Left kidney (tissue), 8 donors: ENCODE data around the gene ATF7IP2. TPM values are rescaled to one million over a fixed set of nuclear protein-coding genes. Genes with fewer than 3 reads are reported as not detected.
"Not testable (repeated sequence)": the region's sequence is repeated elsewhere in the genome, so short reads cannot be mapped to it uniquely, and the experiment has no call there.

Experiments
- DNase-seq: peaks from one replicate; pipeline ENCODE4 v3.0.0-alpha.2; 2013
- long read RNA-seq, 8 donors: transcript quantifications; one replicate each; lab custom pipeline, GENCODE V29; 2026
- polyA plus RNA-seq: library from polyadenylated mRNA; unstranded; fragments of 120-200 nt; gene quantifications from one replicate; pipeline ENCODE4 v1.2.1, GENCODE V29; 2013; ENCODE audit not compliant: insufficient read length

ATF7IP2 gene, protein sequence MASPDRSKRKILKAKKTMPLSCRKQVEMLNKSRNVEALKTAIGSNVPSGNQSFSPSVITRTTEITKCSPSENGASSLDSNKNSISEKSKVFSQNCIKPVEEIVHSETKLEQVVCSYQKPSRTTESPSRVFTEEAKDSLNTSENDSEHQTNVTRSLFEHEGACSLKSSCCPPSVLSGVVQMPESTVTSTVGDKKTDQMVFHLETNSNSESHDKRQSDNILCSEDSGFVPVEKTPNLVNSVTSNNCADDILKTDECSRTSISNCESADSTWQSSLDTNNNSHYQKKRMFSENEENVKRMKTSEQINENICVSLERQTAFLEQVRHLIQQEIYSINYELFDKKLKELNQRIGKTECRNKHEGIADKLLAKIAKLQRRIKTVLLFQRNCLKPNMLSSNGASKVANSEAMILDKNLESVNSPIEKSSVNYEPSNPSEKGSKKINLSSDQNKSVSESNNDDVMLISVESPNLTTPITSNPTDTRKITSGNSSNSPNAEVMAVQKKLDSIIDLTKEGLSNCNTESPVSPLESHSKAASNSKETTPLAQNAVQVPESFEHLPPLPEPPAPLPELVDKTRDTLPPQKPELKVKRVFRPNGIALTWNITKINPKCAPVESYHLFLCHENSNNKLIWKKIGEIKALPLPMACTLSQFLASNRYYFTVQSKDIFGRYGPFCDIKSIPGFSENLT
- 28.2 TPM for polyA plus RNA-seq
- long read RNA-seq, donor 1, transcript ATF7IP2-214 (3 exons, 576 nt) = major isoform, 9 of 11 reads
- long read RNA-seq, donor 1, partial matches to known transcripts = 0 of 11 reads
- long read RNA-seq, donor 1, other reads (novel, unspliced or antisense) = 0 of 11 reads
- long read RNA-seq, donor 2, transcript ATF7IP2-209 (1 exons, 1,681 nt) = major isoform, 5 of 9 reads
- long read RNA-seq, donor 2, partial matches to known transcripts = 0 of 9 reads
- long read RNA-seq, donor 2, other reads (novel, unspliced or antisense) = 0 of 9 reads
- long read RNA-seq, donor 3, transcript ATF7IP2-214 (3 exons, 576 nt) = major isoform, 6 of 6 reads
- long read RNA-seq, donor 3, partial matches to known transcripts = 0 of 6 reads
- long read RNA-seq, donor 3, other reads (novel, unspliced or antisense) = 0 of 6 reads
- long read RNA-seq, donor 4, transcript ATF7IP2-214 (3 exons, 576 nt) = major isoform, 6 of 10 reads
- long read RNA-seq, donor 4, partial matches to known transcripts = 0 of 10 reads
- long read RNA-seq, donor 4, other reads (novel, unspliced or antisense) = 0 of 10 reads
- long read RNA-seq, donor 5, transcript ATF7IP2-214 (3 exons, 576 nt) = major isoform, 16 of 25 reads
- long read RNA-seq, donor 5, partial matches to known transcripts = 0 of 25 reads
- long read RNA-seq, donor 5, other reads (novel, unspliced or antisense) = 0 of 25 reads
- long read RNA-seq, donor 6, transcript ATF7IP2-214 (3 exons, 576 nt) = major isoform, 13 of 15 reads
- long read RNA-seq, donor 6, partial matches to known transcripts = 0 of 15 reads
- long read RNA-seq, donor 6, other reads (novel, unspliced or antisense) = 0 of 15 reads
- long read RNA-seq, donor 7, transcript ATF7IP2-214 (3 exons, 576 nt) = major isoform, 15 of 20 reads
- long read RNA-seq, donor 7, partial matches to known transcripts = 0 of 20 reads
- long read RNA-seq, donor 7, other reads (novel, unspliced or antisense) = 0 of 20 reads
- long read RNA-seq, donor 8, partial matches to known transcripts = 0 of 1 reads
- long read RNA-seq, donor 8, other reads (novel, unspliced or antisense) = 0 of 1 reads

DNA sequence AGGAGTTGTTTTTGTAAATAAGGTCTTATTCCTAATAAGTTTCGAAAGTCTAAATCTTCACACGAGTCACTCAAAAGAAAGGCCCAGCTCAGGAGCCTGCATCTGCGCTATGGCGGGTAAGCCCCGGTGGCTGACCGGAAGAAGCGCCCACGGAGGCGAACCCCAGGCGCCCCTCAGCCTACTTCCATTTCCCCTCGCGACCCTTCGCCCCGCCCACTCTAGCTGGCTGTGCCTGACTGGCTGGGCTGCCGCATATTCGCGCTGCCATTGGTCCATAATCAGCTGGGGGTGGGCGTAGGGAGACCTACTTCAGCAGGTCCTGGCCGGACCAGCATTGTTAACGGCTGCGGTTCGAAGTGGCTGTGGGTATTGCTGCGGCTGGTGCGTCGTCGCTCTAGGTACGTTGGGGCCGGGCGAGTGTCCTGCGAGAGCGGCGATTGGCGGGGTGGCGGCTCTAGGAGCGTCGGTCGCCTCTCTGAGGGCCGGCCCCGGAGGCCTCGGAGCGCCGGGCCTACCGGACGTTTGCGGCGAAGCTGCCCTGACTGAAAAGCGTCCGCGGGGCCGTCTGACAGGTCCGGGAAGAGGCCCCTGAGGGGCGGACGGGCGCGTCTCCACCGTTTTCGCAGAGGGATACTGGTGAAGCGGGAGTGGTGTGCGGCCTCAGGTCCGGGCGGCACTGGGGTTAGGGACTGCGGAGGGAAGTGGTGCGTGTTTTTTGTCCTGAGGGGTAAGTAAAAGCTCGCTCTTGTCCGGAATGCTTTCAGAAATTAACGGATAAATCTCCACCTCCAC lies at the start of gene ATF7IP2:
Gene ATF7IP2 (plus strand): TSS at position 337 of the 792 bp plus-strand sequence. CDS start 44,560 bp downstream, outside the sequence.
- DNase-seq = peak; percentile 90

DNA sequence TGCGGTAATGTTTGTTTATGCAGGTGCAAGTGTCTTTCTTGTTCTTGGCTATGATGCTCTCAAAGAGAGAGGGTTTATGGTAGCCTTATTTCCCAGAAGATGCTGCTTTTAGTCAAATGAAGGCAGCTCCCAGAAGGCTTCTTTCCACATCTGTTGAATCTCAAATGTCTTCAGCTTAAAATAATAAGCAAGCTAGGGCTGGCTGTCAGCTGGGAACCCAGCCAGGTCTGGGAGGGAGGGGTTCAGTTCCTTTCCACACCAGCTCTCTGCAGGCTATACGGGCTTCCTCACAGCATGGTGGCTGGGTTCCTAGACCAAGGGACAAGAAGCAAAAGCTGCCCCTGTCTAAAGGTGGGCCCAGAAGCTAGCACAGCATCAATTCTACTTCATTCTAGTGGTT lies 47.4 kb upstream of the ATF7IP2 start:
- no peak for DNase-seq

DNA sequence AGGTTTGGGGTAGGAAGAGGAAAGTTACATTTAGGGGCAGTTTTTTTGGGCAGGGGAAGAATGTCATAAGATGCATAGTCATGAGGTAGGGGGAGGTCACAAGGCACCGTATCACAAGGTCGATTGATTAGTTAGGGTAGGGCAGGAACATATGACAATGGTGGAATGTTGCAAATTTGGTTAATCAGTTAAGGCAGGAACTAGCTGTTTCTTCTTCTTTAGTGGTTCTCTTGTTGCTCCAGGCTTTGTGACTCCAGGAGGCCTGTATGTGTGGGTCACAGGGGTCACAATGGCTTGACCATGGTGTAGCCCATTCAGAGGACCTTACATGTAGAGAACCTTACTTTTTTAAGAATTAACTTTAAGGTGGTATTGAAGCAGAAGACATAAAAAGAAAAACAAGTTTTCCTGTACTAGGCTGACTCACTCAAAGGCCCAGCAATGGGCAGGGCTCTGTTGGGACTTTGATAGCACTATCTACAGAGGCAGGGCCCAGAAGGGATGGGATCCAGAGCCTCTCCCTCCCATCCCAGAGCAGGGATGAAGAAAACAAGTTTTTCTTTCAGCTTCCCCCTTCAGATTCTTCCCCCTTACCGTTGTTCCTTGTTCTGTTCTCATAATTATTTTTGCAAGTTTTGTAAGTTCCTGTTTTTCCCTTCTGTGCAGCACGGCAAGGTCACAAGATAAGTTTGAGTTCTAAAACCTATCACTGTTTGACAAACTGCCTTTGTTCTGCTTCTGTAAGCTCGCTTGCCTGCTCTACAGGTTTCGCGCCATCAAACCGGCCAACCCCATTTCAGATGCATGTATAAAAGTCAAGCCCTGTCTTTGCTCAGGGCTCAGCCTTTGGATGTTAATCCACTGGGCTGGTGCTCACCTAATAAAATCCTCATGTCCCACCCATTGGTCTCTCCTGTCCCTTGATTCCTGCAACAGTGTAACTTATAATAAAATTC lies 45.8 kb upstream of the ATF7IP2 start:
- DNase-seq = no peak

DNA sequence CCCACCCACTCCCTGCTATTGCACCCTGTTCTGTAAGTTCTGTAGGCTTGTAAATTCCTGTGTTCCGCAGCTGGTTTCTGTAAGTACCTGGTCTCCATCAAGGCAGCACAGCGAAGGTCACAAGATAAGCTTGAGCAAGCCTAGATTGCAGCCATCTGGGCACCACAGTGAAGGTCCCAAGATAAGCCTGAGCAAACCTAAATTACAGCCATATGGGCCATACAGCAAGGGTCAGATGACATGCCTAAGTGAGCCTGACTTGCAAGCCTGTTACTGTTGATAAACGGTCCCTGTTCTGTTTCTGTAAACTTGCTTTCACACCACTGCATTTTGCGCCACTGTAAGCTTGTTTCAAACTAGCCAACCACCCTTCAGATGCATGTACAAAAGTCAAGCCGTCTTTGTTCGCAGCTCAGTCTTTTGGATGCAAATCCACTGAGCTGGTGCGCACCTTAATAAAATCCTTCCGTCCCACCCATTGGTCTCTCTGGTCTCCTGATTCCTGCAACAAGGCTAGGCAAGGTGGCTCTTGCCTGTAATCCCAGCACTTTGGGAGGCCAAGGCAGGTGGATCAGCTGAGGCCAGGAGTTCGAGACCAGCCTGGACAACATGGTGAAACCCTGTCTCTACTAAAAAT lies 42.6 kb upstream of the ATF7IP2 start:
- DNase-seq = no peak

DNA sequence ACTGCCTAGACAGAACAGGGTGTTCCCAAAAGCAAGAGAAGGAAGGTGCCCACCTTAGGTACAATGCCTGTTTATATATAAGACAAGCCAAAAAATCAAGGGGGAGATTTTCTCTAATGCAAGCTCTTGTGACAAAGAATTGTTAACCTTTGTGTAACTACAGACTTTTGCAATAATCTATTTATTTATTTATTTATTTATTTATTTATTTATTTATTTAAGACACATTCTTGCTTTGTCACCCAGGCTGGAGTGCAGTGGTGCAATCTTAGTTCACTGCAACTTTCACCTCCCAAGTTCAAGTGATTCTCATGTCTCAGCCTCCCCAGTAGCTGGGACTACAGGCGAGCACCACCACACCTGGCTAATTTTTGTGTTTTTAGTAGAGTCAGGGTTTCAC lies 41.2 kb upstream of the ATF7IP2 start:
- not testable (repeated sequence) for DNase-seq

DNA sequence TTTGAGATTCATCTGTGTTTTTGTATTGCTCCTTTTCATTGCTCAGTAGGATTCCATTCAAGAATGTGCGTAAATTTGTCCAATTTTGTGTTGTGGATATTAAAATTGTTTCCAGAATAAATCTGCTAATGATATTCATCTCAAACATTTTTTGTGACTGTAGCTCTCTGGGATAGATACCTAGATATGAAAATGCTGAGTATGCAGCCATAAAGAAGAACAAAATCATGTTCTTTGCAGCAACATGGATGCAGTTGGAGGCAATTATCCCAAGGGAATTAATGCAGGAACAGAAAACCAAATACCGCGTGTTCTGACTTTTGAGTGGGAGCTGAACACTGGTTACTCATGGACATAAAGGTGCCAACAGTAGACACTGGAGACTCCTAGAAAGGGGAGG lies 40.2 kb upstream of the ATF7IP2 start:
- DNase-seq = no peak

DNA sequence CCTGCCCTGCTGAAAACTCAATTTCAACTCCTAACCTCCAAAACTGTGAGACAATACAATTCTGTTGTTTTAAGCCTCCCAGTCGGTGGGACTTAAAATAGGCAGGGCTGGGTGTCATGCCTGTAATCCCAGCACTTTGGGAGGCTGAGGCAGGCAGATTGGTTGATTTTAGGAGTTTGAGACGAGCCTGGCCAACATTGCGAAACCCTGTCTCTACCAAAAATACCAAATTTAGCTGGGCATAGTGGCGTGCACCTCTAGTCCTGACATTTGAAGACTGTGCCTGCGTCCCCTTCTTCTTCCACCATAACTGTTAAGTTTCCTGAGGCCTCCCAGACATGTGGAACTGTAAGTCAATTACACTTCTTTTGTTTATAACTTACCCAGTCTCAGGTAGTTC lies 36.0 kb upstream of the ATF7IP2 start:
- DNase-seq = no peak

DNA sequence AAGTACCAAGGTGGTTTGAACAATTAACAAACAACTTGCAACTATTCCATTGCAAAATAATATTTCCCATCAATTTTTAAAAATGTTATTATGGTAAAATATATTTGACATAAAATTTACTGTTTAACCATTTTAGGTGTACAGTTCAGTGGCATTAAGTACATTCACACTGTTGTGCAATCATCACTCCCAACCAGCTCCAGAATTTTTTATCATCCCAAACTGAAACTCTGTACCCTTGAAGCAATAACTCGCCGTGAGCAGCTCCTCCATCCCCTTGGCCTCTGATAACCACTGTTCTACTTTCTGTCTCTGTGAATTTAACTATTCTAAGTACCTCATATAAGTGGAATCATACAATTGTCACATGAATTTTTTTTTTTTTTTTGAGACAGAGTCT lies 33.6 kb upstream of the ATF7IP2 start:
- no peak for DNase-seq

DNA sequence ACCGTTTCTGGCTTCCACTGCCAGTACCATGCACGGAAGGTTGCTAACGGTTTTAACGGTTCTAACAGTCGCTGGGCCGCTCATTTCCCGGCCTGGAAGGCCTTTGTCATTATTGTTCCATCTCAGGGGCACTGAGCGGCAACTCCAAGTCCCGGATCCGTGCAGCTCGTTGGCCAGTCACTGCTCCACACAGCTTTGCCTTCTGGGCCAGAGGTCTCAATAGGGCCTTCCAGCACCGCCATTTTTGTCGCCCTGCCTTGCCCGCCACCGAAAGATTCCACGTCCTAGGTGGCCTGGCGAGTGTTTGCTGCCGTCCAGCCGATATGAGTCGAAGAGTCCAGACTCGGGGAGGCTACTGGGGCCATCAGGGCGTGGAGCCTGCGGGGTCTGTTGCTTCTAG lies 30.3 kb upstream of the ATF7IP2 start:
- DNase-seq = no peak

DNA sequence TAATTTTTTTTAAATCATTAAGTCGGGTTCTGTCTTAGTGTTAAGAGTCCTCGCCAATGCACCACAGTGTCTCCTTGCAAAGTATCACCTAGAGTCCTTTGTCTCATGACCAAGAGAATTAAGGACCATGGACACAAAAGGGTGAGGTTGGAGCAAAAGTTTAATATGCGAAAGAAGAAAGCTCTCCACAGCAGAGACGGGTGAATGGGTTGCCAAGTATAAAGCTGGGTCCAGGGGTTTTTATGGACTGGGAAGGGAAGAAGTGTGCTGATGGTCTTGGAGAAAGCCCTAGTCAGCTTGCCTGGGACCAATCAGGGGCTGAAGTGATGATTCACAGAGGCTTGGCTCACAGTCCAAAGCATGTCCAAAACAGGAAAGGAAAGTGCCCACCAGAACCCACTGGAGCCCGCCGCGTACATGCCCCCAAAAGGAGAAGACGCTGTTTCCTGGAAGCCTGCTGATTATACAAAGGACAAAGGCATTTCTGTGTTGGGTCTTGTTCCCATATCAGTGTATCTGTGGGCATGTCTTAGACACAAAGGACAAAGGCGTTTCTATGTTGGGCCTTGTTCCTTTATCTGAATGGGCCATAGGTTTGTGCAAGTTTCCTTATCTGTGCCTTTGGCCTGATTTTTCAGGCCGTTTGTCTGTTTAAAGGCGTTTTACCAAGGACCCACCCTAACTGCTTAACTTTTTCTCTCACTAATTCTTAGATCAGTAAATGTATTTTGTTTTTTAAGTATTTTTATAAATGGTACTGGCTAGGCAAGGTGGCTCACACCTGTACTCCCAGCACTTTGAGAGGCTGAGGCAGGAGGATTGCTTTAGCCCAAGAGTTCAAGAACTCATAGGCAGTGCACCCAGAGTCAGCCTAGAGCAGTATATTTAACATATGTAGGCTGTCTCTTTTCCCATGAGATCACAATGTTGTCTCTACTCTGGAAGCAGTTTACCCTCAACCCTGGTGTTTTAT lies 28.7 kb upstream of the ATF7IP2 start:
- DNase-seq = no peak

DNA sequence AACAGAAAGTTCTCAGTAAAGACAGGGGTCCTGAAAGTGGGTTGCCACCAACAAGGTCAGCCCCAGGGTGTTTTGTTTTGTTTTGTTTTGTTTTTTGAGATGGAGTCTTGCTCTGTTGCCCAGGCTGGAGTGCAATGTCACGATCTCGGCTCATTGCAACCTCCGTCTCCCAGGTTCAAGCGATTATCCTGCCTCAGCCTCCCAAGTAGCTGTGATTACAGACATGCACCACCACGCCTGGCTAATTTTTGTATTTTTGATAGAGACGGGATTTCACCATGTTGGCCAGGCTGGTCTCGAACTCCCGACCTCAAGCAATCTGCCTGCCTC lies 24.1 kb upstream of the ATF7IP2 start:
- not testable (repeated sequence) for DNase-seq

DNA sequence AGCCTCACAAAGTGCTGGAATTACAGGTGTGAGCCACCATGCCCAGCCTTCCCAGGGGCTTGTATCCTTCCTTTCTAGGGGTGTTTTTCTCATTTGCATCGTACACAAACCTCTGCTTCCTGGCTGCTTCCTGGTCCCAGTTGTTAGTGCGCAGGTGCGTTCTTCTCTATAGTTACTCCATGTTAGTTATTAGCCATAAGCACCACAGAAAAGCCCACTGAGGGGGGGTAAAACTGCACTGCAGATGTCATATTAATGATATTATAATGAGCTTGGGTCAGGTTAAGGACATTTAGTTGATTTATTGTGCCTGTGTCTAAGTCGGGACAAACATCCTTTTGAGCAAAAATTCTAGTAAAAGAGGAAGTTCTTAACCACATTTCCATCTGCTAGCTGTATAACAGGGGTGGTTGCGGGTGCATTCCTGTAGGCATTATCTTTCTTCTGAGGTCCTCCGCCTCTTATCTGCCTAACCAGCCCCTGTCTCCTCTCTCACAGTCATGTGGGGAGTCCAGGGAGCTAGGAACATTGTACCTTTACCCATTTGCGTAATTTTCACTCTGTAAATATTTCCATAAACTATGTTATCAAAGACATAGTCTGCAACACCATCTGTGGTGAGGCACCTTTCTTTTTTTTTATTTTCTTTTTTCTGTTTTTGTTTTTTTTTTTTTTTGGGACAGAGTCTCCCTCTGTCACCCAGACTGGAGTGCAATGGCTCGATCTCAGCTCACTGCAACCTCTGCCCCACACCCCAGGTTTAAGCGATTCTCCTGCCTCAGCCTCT lies 23.6 kb upstream of the ATF7IP2 start:
- DNase-seq = no peak

DNA sequence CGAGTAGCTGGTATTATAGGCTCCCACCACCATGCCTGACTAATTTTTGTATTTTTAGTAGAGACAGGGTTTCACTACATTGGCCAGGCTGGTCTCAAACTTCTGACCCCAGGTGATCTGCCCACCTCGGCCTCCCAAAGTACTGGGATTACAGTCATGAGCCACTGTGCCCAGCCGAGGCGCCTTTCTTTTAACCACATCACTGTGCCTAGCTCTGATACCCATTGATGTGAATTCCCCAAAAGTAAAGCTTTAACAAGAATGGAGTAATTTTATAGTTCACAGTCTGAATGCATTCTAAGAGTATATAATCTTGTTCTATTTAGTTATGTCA lies 23.0 kb upstream of the ATF7IP2 start:
- not testable (repeated sequence) for DNase-seq

DNA sequence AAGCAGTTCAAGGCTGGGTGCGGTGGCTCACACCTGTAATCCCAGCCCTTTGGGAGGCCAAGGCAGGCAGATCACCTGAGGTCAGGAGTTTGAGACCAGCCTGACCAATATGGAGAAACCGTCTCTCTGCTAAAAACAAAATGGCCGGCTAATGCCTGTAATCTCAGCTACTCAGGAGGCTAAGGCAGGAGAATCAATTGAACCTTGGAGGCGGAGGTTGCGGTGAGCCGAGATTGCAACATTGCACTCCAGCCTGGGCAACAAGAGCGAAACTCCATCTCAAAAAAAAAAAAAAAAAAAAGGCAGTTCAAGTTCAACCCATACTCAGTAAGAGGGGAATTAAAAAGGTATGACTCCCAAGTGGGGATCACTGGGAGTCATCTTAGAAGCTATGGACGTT lies 19.2 kb upstream of the ATF7IP2 start:
- not testable (repeated sequence) for DNase-seq

DNA sequence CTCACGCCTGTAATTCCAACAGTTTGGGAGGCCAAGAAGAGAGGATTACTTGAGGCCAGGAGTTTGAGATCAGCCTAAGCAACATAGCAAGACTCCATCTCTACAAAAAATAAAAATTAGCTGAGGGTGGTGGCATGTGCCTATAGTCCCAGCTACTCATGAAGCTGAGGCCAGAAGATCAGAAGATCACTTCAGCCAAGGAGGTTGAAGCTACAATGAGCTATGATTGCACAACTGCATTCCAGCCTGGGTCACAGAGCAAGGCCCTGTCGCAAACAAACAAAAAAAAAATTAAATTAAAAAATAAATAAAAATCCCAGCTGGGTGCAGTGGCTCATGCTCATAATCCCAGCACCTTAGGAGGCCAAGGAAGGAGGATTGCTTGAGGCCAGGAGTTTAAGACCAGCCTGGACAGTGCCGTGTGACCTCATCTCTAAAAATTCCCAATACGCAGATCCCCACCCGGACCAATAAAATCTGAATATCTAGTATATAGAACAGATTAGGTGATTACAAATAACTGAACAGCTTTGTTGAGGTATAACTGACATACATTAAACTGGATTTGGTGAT lies 18.2 kb upstream of the ATF7IP2 start:
- DNase-seq = no peak

DNA sequence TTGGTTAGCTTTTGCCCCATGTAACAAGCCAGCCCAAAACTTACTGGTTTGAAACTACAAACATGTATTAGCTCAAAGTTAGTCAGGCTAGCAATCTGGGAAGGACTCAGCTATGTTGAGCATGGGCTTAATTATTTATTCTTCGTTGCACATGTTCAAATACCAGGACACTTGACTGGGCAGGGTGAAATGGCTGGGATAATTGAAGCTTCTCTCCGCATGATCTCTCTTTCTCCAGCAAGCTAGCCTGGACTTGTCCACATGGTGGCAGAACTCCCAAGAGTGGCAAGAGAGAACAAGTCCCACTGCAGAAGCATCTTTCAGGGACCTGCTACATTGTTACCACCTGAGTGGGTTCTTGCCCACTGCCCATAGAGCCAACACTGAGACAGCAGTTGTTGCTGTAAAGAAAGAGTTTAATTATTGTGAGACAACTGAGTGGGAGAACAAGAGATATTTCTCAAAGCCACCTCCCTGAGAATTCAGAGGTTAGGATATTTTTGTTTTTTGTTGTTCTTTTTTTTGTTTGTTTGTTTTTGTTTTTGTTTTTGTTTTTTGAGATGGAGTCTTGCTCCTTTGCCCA lies 16.8 kb upstream of the ATF7IP2 start:
- DNase-seq = peak; percentile 24
